B cell (primary cell): ENCODE data around the gene WDR86.

Source experiments
- CTCF ChIP-seq: fragments of 200-600 bp; IDR thresholded peaks from one replicate; pipeline ENCODE4 v1.8.0; 2022; ENCODE audit warnings: antibody characterized with exemption, mild to moderate bottlenecking
- EZH2 ChIP-seq: IDR thresholded peaks from 2 replicates; pipeline ENCODE4 v1.6.1; 2012; ENCODE audit warnings: borderline replicate concordance, low read depth, mild to moderate bottlenecking, moderate library complexity, low read length; ENCODE audit not compliant: insufficient read depth, poor library complexity, severe bottlenecking

GRCh38 chr7:151439855-151440798 lies 30.3 kb upstream of the WDR86 start, which contains the start of gene CRYGN:
- TF ChIP-seq CTCF (no peak), EZH2 (no peak)
